Astrocyte (in vitro differentiated cells and primary cell): Measurements from ENCODE around the gene FAF1. TPM values are rescaled to one million over a fixed set of nuclear protein-coding genes. Genes with fewer than 3 reads are reported as not detected.
"Not testable (repeated sequence)": the region's sequence is repeated elsewhere in the genome, so short reads cannot be mapped to it uniquely, and the experiment has no call there.

ENCODE experiments used
- DNase-seq: peaks from one replicate; pipeline ENCODE4 v3.0.0-alpha.2; 2010; ENCODE audit warnings: low read depth
- FAIRE-seq: peaks from 2 replicates; lab custom pipeline; 2011; peaks lifted over from hg19 to GRCh38; lab: Jason Lieb, UNC
- H2AFZ ChIP-seq: 2 replicates; pipeline ENCODE4 v1.6.0; 2012; ENCODE audit warnings: low read depth, low read length, inconsistent platforms
- H3K27ac ChIP-seq: 2 replicates; pipeline ENCODE4 v1.5.1; 2011; ENCODE audit warnings: low read depth, low read length, inconsistent platforms
- H3K27me3 ChIP-seq: 2 replicates; pipeline ENCODE4 v1.6.0; 2011; ENCODE audit warnings: low read length, inconsistent platforms; ENCODE audit not compliant: insufficient read depth
- H3K36me3 ChIP-seq: 2 replicates; pipeline ENCODE4 v1.5.1; 2011; ENCODE audit warnings: low read length, inconsistent platforms; ENCODE audit not compliant: insufficient read depth
- H3K4me1 ChIP-seq: 2 replicates; pipeline ENCODE4 v1.5.1; 2011; ENCODE audit warnings: low read length, inconsistent platforms; ENCODE audit not compliant: insufficient read depth
- H3K4me2 ChIP-seq: 2 replicates; pipeline ENCODE4 v1.6.0; 2012; ENCODE audit warnings: low read length, inconsistent platforms
- H3K4me3 ChIP-seq: 2 replicates; pipeline ENCODE4 v1.5.1; 2011; ENCODE audit warnings: low read depth, mild to moderate bottlenecking, low read length, inconsistent platforms; ENCODE audit not compliant: insufficient read depth
- H3K79me2 ChIP-seq: 2 replicates; pipeline ENCODE4 v1.6.0; 2012; ENCODE audit warnings: mild to moderate bottlenecking, low read length, inconsistent platforms; ENCODE audit not compliant: insufficient read depth
- H3K9ac ChIP-seq: 2 replicates; pipeline ENCODE4 v1.6.0; 2012; ENCODE audit warnings: mild to moderate bottlenecking, low read length, inconsistent platforms
- H3K9me3 ChIP-seq: 2 replicates; pipeline ENCODE4 v1.5.1; 2012; ENCODE audit warnings: low read depth, mild to moderate bottlenecking, low read length, inconsistent platforms; ENCODE audit not compliant: insufficient read depth
- H4K20me1 ChIP-seq: 2 replicates; pipeline ENCODE4 v1.6.0; 2012; ENCODE audit warnings: low read length, inconsistent platforms; ENCODE audit not compliant: insufficient read depth
- H3K27ac Mint-ChIP-seq: one replicate; pipeline ENCODE4 v1.8.0; 2021; ENCODE audit warnings: mild to moderate bottlenecking, mixed read lengths; ENCODE audit not compliant: unreplicated experiment
- H3K27me3 Mint-ChIP-seq: one replicate; pipeline ENCODE4 v1.8.0; 2021; ENCODE audit warnings: low read depth, mixed read lengths; ENCODE audit not compliant: unreplicated experiment
- H3K36me3 Mint-ChIP-seq: one replicate; pipeline ENCODE4 v1.8.0; 2021; ENCODE audit warnings: low read depth, mixed read lengths; ENCODE audit not compliant: unreplicated experiment
- H3K4me1 Mint-ChIP-seq: one replicate; pipeline ENCODE4 v1.8.0; 2021; ENCODE audit warnings: low read depth, mixed read lengths; ENCODE audit not compliant: unreplicated experiment
- H3K4me3 Mint-ChIP-seq: one replicate; pipeline ENCODE4 v1.8.0; 2021; ENCODE audit warnings: mild to moderate bottlenecking, moderate library complexity, mixed read lengths; ENCODE audit not compliant: unreplicated experiment
- H3K9me3 Mint-ChIP-seq: one replicate; pipeline ENCODE4 v1.8.0; 2021; ENCODE audit warnings: mild to moderate bottlenecking, mixed read lengths; ENCODE audit not compliant: unreplicated experiment
- EZH2 ChIP-seq: IDR thresholded peaks from 2 replicates; pipeline ENCODE4 v1.6.1; 2012; ENCODE audit warnings: mild to moderate bottlenecking, low read length, inconsistent platforms; ENCODE audit not compliant: insufficient read depth
- total RNA-seq: library from RNA; stranded (reverse); gene quantifications from 2 replicates; pipeline ENCODE4 v1.2.1, GENCODE V29; 2021
- TF ChIP-seq, protein P1 (sequence below): IDR thresholded peaks from 2 replicates; pipeline ENCODE4 v1.5.1; 2011; ENCODE audit warnings: low read depth, mild to moderate bottlenecking, inconsistent platforms, low read length, moderate library complexity; ENCODE audit not compliant: insufficient read depth

FAF1 gene
- total RNA-seq, 1 donor from 2014 or later, result 35.4 TPM

DNA sequence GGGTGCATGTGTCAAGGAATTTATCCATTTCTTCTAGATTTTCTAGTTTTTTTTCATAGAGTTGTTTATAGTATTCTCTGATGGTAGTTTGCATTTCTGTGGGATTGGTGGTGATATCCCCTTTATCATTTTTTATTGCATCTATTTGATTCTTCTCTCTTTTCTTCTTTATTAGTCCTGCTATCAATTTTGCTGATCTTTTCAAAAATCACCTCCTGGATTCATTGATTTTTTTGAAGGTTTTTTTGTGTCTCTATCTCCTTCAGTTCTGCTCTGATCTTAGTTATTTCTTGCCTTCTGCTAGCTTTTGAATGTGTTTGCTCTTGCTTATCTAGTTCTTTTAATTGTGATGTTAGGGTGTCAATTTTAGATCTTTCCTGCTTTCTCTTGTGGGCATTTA lies 52.5 kb downstream of the FAF1 start:
- peaks cover 21% of the 10 kb centered on the region for H3K79me2 ChIP-seq
- H3K9me3 Mint-ChIP-seq, result peaks cover 12% of the 10 kb centered on the region
- not testable (repeated sequence) for H3K4me1 Mint-ChIP-seq, H3K27ac ChIP-seq, H3K9me3 ChIP-seq, DNase-seq, H3K4me1 ChIP-seq, H3K4me3 ChIP-seq, H3K36me3 ChIP-seq, H3K27me3 ChIP-seq, FAIRE-seq, H3K9ac ChIP-seq, H2AFZ ChIP-seq, H3K4me2 ChIP-seq, H3K4me3 Mint-ChIP-seq, H3K27me3 Mint-ChIP-seq, H4K20me1 ChIP-seq, H3K36me3 Mint-ChIP-seq, H3K27ac Mint-ChIP-seq

DNA sequence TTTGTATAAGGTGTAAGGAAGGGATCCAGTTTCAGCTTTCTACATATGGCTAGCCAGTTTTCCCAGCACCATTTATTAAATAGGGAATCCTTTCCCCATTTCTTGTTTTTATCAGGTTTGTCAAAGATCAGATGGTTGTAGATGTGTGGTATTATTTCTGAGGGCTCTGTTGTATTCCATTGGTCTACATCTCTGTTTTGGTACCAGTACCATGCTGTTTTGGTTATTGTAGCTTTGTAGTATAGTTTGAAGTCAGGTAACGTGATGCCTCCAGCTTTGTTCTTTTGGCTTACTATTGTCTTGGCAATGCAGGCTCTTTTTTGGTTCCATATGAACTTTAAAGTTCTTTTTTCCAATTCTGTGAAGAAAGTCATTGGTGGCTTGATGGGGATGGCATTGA lies 54.0 kb downstream of the FAF1 start:
- not testable (repeated sequence) for H3K27ac ChIP-seq, H3K9ac ChIP-seq, H3K4me3 Mint-ChIP-seq, H3K4me3 ChIP-seq, DNase-seq, H3K27ac Mint-ChIP-seq, H3K4me1 Mint-ChIP-seq, H4K20me1 ChIP-seq, H2AFZ ChIP-seq, FAIRE-seq, H3K79me2 ChIP-seq, H3K27me3 Mint-ChIP-seq, H3K9me3 ChIP-seq, H3K36me3 ChIP-seq, H3K4me1 ChIP-seq, H3K36me3 Mint-ChIP-seq, H3K4me2 ChIP-seq, H3K27me3 ChIP-seq
- H3K9me3 Mint-ChIP-seq, result peaks cover 12% of the 10 kb centered on the region

DNA sequence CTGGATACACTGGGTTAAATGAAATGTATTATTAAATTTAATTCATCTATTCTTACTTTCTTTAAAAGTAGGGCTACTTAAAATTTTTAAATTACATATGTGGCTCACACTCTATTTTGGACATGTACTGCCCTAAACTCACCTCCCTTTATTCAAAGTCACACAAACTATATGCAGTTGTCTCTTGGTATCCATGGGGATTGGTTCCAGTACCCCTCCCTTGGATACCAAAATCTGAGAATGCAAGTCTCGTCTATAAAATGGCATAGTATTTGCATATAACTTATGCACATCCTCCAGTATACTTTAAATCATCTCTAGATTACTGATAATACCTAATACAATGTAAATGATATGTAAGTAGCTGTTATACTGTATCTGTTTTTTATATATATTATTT lies 57.6 kb downstream of the FAF1 start:
- no peaks in the 10 kb centered on the region for H3K27me3 Mint-ChIP-seq

More for the DNA sequence above, 57.6 kb downstream of the FAF1 start:
- Histone ChIP-seq H2AFZ (no peak overlapping the region), H3K79me2 (peaks cover 13% of the 10 kb centered on the region), H3K4me1 (no peaks in the 10 kb centered on the region), H3K27me3 (no peaks in the 10 kb centered on the region), H3K9me3 (no peaks in the 10 kb centered on the region), H3K4me2 (no peak overlapping the region), H3K9ac (no peak overlapping the region), H4K20me1 (peaks cover 3% of the 10 kb centered on the region), H3K4me3 (no peak overlapping the region), H3K36me3 (no peaks in the 10 kb centered on the region), H3K27ac (no peak overlapping the region)
- FAIRE-seq, result no peak
- no peak overlapping the region for H3K4me3 Mint-ChIP-seq
- H3K36me3 Mint-ChIP-seq, result no peaks in the 10 kb centered on the region
- TF ChIP-seq, protein P1, sequence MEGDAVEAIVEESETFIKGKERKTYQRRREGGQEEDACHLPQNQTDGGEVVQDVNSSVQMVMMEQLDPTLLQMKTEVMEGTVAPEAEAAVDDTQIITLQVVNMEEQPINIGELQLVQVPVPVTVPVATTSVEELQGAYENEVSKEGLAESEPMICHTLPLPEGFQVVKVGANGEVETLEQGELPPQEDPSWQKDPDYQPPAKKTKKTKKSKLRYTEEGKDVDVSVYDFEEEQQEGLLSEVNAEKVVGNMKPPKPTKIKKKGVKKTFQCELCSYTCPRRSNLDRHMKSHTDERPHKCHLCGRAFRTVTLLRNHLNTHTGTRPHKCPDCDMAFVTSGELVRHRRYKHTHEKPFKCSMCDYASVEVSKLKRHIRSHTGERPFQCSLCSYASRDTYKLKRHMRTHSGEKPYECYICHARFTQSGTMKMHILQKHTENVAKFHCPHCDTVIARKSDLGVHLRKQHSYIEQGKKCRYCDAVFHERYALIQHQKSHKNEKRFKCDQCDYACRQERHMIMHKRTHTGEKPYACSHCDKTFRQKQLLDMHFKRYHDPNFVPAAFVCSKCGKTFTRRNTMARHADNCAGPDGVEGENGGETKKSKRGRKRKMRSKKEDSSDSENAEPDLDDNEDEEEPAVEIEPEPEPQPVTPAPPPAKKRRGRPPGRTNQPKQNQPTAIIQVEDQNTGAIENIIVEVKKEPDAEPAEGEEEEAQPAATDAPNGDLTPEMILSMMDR, result no peak
- no peak for TF ChIP-seq EZH2
- peaks cover 2% of the 10 kb centered on the region for H3K4me1 Mint-ChIP-seq
- no peak for DNase-seq
- H3K9me3 Mint-ChIP-seq, result peaks cover 8% of the 10 kb centered on the region
- H3K27ac Mint-ChIP-seq, result no peak overlapping the region
